ENCODE results near the gene HSPA4L.

DNA sequence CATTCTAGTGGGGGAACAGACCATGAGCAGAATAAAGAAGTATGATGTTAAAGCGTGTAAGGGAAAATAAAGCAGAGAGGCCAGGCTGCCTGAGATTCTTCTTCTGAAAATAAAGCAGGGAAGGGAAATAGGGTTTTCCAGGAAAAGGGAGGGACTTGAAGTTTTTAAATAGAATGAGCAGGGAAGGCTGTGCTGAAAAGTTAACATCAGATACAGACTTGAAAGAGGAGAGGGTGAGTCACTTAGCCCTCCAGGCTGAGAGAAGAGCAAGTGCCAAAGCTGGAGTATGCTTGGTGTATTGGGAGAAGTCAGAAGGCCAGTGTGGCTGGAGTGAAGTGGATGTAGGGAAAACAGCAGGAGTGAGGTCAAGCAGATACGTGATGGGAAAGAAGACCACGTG is 88.6 kb downstream of the HSPA4L start:
- TF ChIP-seq, protein P1, sequence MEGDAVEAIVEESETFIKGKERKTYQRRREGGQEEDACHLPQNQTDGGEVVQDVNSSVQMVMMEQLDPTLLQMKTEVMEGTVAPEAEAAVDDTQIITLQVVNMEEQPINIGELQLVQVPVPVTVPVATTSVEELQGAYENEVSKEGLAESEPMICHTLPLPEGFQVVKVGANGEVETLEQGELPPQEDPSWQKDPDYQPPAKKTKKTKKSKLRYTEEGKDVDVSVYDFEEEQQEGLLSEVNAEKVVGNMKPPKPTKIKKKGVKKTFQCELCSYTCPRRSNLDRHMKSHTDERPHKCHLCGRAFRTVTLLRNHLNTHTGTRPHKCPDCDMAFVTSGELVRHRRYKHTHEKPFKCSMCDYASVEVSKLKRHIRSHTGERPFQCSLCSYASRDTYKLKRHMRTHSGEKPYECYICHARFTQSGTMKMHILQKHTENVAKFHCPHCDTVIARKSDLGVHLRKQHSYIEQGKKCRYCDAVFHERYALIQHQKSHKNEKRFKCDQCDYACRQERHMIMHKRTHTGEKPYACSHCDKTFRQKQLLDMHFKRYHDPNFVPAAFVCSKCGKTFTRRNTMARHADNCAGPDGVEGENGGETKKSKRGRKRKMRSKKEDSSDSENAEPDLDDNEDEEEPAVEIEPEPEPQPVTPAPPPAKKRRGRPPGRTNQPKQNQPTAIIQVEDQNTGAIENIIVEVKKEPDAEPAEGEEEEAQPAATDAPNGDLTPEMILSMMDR (IDR thresholded peaks at IDR 0.05; ENCODE audit: low read length): no peak
- TF ChIP-seq EZH2 (IDR thresholded peaks at IDR 0.05; ENCODE audit: borderline replicate concordance, low read length): no peak
